Neural progenitor cell (in vitro differentiated cells): Measurements from ENCODE around the gene RGS14.

Experiments
- EZH2 ChIP-seq: fragments of 200-600 bp; sonication (generic); IDR thresholded peaks from 2 replicates; pipeline ENCODE4 v1.6.1; 2017; ENCODE audit warnings: antibody characterized with exemption, mild to moderate bottlenecking, moderate library complexity
- TF ChIP-seq, protein P1 (sequence below): fragments of 200-600 bp; sonication (generic); IDR thresholded peaks from 2 replicates; pipeline ENCODE4 v1.5.1; 2017; ENCODE audit warnings: antibody characterized with exemption, mild to moderate bottlenecking

- TF ChIP-seq, protein P1, sequence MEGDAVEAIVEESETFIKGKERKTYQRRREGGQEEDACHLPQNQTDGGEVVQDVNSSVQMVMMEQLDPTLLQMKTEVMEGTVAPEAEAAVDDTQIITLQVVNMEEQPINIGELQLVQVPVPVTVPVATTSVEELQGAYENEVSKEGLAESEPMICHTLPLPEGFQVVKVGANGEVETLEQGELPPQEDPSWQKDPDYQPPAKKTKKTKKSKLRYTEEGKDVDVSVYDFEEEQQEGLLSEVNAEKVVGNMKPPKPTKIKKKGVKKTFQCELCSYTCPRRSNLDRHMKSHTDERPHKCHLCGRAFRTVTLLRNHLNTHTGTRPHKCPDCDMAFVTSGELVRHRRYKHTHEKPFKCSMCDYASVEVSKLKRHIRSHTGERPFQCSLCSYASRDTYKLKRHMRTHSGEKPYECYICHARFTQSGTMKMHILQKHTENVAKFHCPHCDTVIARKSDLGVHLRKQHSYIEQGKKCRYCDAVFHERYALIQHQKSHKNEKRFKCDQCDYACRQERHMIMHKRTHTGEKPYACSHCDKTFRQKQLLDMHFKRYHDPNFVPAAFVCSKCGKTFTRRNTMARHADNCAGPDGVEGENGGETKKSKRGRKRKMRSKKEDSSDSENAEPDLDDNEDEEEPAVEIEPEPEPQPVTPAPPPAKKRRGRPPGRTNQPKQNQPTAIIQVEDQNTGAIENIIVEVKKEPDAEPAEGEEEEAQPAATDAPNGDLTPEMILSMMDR = no peak
- TF ChIP-seq EZH2 = no peak
Measured at GRCh38 chr5:177376107-177376506, 18.4 kb downstream of the RGS14 start.
